Stimulated activated CD8-positive, alpha-beta memory T cell treated with anti-CD3 and anti-CD28 coated beads, Interleukin-4, amount 100 ng/mL, for 1 hour (primary cell): ENCODE results near the gene CAMTA2.

ENCODE experiments used
- DNase-seq, 2 donors: peaks; one replicate each; pipeline ENCODE4 v3.0.0-alpha.2; 2020; ENCODE audit warnings: low read depth in 2 of 2, low spot score in 1 of 2

The CAMTA2 gene

DNA sequence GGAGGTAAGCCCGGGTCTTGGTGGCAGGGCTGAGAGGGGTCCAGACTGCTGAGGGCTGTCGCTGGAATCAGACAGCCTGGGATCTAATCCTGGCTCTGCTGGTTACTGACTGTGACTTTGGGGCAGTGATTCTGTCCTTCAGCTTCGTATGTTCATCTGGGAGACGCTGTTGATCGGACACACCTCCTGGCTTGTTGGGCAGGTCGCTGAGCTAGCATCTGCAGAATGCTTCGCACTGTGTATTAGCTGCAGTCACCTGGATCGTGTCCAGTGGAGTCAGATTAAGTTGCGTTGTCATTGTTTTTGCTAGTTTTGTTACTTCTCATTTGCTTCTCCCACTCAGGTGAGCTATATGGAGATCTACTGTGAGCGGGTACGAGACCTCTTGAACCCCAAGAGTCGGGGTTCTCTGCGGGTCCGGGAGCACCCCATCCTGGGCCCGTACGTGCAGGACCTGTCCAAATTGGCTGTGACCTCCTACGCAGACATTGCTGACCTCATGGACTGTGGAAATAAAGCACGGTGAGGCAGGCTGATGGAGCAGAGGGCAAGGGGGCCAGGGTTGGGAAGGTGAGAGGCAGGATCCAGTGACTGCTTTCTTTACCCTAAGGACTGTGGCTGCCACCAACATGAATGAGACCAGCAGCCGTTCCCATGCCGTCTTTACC, 14.8 kb upstream of the CAMTA2 start:
- no peak for DNase-seq

DNA sequence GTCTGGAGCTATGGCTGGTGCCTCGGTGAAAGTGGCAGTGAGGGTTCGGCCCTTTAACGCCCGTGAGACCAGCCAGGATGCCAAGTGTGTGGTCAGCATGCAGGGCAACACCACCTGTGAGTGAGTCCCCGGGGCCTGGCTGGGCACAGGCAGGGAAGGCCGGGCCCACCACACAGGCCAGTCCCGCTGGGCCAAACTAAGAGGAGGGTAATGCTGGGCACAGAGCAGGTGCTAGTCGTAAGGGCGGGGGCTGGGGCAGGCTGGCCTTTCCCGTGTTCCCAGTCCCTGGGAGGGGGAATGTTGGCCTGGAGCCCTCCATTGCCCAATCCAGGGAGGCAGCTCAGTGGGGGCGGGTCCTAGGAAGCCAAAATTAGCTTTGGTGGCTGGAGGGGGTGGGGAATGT, 12.8 kb upstream of the CAMTA2 start:
- no peak for DNase-seq

DNA sequence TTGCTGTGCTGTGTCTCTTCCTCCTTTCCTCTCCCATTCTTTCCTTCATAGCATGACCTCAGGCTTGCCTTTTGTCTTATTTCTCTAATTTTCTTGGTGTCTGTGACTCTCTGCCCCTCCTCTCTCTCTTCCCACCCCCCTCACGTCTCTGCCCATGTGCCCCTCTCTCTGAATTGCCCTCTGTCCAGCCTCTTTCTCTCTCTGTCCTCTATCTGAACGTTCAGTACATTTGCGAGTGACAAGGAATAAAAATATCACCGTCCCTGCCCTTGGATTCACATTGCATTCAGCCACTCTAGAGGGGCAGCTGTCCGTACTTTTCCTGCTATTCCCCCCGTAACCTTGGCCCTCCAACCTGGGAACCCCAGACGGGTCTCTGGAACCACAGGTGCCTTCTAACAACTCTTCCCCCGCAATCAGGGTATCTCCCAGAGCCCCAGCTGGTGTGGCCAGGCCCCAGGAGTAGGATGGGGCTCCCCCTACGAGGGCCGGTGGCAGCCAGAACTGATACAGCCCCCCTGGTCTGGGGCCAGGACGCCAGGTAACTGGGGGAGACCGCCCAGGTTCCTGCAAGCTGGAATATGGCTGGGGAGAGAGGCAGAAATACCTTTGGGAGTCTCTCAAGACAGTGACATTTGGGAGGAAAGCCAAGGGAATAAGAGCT, 12.1 kb upstream of the CAMTA2 start:
- no peak for DNase-seq

DNA sequence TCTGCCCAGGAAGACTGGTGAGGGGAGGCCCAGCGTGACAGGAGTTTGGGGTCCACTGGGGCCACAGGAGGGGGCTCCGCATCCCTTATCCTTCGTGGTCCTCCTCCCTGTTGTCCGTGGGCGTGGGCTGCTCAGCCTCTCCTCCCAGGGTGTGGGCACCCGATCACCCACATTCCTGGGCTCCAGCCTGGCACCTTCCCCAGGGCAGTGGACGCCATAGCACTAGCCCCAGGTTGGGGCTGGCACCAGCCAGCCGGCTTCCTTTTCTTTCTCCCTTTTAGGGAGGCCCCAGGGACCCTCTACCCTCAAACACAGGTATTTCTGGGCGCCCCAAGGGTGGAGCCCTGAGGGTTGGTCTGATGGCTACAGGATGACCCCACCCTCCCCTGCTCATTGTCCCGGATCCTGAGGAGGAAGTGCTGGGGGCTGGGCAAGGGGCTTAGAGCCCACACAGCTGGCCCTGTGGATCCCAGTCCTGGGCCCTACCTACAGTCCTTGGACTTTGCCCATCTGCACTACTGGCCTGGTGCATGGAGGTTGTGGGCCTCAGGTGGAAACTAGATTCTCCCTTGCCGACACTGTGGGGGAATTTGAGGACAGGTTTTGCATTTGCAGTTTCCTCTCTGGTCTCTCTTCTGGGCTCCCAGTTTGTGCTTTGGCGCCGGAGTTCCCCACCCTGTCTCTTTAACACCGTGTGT, 11.4 kb upstream of the CAMTA2 start:
- DNase-seq: no peak

DNA sequence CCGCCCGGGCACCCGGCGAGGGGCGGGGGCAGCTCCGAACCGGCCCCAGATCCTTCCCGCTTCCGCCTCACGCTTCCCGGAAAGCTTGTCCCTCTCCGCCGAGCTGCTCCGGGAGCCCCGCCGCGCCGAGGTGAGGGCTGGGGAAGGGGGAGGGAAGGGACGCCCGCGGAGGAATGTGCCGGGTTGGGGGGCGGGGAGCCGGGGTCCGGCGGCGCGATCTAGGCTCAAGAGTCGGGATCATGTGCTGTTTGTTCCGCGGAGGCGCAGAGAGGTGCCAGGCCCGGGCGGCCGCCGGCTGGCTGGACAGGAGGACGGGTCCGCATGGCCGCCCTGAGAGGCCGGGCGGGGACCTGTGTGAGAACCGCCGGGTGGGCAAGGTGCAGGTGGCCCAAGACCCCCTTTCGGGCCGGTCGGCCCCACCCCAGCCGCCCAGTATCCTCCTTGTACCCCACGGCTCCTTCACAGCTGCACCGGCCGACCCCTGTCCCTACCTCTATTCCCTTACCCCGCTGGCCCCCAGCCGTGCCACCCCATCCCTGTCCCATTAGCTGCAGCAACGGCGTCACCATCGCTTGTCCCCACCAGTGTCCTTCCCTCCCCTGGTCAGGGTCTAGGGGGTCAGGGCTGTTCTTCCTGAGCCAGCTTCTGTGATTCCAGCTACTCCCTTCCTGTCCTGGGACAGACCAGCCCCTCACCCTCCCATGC, 10.7 kb upstream of the CAMTA2 start:
- DNase-seq: no peak

DNA sequence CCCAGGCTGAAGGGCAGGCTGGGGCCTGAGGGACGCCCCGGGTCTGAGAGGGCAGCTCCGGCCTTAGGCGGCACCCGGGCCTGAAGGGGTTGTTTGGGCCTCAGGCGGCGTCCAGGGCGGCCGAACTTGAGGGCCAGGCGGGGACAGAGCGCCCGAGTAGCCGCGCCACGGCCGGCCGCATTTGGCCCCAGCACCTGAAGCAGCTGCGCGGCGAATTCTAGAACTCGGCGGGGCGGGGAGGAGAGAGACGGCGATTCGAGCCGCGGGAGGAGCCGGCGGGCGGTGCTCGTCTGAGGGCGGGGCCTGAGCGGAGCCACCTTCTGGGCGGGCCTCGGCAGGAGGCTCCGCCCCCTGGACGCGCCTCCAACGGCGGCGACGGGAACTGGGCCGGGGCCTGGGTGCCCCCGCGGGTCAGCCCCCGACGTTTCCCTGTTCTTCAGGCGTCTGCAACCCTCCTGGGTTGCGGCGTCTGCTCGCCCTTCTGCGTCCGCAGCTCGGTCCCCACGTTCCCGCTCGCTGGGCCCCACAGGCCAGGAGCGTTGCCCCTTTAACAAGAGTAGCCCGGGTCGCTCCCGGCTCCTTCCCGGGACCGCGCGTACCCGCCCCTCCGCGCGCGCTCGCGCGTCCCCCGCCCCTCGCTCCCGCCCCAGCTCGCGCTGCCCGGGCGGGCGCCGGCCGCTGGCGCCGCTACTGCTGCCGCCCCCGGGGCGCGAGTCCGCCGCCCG, 10.0 kb upstream of the CAMTA2 start, which contains the start of the genes INCA1 and KIF1C:
TSS of gene INCA1 (minus strand) at position 221 of the 725 bp plus-strand sequence. CDS start 3,085 bp downstream, outside the sequence.
TSS of gene KIF1C (plus strand) at position 649 of the 725 bp plus-strand sequence. CDS start 2,297 bp downstream, outside the sequence.
- peak; percentile 73 to 84 for DNase-seq

DNA sequence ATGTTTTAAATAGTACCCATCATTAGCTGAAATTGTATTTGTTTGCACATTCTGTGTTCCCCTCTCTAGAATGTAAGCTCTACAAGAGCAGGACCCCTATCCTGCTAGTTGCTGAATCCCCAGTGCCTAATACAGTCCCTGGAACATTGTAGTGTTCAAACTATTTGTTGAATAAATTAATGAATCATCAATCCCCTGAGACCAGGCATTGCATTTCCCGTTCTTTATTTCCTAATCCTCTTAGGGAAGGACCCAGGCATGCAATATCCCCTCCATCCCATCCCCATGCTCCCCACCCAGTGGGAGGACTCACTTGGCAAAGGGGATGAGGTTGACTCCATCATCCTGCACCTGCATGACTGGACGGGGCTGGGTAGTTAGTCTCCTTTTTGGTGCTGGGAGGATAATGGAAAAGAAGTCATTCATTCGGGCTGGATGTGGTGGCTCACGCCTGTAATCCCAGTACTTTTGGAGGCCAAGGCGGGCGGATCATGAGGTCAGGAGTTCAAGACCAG, 6.7 kb upstream of the CAMTA2 start:
- DNase-seq: no peak

DNA sequence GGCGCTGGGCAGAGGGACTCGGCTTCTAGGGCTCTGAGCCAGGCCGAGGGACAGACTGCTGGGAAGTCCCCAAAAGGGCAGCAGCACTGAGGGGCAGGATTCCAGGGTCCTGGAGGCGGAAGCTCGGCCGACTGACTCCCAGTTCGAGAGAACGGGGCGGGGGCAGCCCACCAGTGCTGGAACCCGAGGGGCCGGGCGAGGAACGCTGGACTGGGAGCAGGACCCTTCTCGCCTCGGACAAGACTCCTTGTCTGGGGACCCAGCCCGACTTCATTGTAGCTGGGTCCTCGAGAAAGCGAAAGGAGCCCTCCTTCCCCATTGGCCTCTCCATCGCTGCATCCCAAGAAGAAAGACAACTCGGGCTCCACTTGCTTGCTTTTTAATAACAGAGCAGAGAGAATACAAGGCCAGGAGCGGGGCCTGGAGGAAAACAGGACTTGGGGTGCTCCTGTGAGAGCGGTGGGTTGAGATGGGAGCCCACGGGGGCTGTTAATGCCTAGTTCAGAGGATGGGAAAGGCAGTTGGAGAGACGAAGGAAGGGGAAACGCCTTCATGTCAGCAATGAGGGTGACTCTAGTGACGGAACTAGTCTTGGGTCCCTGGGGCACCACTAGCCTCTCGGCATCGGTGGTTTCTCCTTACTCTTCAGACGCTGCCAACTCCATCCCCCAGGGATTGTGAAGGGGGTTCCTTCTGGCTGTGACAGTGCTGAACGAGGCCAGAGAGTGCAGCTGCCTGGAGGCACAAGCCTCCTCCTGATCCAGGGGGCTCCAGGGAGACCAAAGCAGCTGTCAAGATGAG, 492 bp upstream of the CAMTA2 start:
- DNase-seq: no peak

DNA sequence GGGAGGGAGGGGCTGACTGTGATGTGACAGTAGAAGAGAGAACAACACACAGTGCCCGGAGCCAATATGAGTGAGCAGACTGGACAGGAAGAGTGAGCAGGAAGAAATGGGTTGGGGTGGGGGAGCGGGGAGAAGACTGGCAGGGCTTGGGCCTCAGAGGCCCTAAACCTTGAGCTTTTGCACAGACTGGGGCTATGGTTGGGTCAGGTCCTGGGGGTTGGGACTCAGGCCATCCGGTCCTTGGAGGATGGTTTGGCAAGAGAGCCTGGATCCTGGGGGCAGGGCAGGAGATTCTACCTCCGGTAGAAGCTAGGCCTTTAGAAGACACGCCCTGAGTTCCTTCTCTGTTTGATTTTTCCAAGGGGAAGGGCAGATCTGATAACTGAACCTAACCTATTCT, 1.1 kb downstream of the CAMTA2 start:
- no peak for DNase-seq

DNA sequence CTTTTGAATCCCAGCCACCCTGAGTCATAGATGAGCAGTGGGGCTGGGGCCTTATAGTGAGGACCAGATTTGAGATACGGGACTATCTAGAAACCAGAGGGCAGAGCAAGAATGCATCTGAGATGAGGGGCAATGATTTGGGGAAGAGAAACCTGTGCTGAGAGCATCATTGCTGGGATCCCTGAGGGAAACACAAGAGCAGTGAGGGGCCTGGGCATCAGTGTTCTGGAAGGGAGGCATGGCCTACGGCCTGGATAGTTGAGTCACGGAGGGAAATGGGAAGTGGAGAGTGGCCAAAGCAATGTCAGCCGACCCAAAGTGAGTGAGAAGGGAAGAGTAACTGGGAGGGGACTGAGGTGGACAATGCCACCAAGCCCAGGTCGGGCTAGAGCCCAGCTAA, 5.2 kb downstream of the CAMTA2 start:
- no peak for DNase-seq

DNA sequence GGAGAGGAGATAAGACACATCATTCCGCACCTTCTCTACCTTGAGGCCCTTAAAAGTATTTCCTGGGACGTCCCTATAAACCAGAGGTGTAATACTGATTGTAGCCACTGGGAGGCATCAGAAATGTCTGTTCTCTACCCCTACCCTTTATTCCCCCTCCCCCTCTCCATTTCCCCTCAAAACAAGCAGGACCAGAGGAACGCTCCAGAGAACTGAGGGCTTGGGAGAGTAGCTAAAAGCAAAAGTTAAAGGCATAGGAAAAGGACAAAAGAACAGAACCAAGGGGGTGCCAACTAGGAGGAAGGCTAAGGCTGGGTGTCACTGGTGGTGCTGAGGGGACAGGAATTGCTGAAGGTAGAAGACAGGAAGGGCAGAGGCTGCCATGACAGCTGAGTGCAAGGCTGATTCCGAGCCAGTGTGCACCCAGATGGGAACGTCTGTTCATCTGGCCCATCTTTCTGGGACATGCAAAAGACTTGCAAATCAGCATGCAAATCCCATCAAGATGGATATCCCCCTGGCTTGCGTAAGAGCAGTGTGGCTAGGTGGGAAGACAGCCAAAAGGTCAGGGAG, 6.7 kb downstream of the CAMTA2 start:
- DNase-seq: no peak

DNA sequence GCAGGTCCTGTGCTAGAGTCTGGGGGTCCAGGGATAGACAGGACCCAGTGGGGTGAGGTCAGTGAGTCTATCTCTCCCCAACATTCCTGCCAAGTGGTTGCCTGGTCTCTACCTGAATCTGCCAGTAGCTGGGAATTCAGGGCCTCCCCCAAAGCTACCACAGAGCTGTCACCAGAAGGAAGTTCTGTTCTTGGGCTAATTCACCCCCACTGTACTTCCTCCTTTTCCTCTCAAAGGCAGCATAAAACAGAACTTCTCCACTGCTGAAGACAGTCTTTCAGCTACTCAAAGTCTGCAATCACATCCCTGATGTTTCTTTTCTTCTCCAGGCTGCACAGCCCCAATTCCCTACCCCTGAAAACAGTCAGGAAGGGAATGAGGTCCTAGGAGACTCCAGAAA, 8.7 kb downstream of the CAMTA2 start:
- no peak for DNase-seq

DNA sequence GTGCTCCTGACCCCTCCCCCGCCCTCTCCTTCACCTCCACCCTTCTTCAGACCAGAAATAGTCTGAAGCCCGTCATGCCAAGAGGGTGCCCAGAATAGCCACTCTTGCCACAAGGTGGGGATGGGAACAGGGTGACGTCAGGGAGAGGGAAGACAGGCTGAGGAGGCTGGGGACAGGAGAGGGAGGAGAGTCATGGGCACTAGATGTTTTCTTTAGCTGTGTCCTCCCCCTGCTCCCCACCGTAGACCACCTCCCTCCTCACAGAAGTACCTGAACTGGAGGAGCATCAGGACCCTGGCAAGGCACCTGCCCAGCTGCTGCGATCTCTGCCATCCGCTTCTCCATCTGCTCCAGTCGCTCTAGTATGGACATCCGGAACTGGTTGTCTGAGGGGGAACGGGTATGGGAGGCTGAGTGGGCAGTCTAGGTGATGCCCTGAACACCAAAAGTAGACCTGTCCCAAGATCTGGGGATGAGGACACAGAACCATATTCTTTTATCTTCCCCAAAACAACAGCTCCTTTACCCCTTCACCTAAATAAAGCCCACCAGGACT, 13.3 kb downstream of the CAMTA2 start:
- no peak for DNase-seq

DNA sequence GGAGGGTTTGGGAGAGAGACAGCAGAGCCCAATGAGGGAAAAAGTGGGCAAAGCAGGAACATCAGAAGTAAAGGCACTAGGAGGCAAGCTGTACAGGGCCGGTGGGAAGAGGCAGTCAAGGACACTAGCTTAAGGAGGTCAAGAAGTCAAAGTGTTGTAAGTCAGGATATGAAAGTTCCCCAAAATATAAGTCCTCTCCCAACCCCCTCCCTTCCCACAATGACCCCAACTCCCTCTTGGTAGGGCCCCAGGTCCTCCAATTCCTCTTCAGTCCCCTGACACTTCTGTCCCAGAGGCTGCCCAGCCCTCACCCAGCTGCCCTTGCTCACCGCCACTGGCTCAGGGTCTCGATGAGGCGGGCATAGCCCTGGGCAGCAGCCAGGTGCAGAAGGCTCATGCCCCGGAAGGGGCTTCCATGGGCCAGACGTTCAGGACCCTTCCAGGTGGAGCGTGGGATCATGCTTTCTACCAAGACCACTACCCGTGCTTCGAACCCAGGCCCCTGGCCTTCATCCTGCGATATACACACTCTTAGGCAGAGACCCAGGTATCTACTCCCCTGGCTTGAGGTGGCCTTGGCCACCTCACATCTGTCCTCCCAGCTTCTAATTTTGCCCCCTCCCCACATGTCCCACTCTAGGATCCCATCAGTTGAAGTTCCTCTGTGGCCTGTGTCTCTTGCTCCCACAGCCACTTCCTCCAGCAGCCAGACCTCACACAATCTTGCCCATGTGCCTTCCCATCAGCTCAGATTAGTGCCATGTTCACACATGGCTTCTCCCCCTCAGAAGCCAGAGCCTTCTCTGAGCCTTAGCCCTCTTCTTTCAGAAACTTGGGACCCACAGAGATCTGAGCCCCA, 14.0 kb downstream of the CAMTA2 start:
- no peak for DNase-seq

DNA sequence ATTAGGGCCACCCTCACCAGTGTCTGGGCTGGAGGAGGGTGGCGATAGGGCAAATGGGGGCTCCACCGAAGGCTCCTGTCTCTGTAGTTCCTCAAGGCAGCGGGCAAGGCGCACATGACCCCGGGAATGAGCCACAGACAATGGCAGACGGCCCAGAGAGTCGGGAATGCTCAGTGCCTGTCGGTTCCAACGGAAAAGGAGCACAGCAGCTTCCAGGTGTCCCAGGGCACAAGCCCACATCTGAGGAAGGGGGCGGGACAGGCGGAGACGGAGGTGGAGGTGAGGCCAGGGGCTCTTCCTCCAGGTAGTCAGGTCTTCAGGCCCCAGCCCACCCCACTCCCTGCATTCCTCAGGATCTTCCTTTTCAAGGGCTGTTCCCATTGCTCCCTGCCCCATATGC, 14.7 kb downstream of the CAMTA2 start:
- DNase-seq: no peak

DNA sequence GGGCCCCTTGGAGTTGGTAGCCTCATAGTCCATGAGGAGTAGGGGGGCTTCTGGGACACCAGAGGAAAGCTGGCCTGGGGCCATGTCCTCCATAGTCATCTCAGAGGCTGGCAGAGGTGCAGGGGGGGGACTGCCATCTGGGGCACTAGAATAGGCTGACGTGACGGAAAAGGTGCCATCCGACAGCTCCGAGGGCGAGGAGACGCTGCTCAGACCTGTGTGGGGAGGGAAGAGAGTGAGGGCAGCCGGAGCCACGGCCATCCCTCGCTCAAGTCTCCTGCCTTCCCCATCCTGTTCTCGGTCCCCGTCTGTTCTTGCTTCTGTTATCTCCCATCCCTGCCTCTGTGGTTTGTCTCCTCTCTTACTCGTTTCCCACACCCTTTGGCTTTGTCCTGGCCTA, 15.2 kb downstream of the CAMTA2 start:
- no peak for DNase-seq

DNA sequence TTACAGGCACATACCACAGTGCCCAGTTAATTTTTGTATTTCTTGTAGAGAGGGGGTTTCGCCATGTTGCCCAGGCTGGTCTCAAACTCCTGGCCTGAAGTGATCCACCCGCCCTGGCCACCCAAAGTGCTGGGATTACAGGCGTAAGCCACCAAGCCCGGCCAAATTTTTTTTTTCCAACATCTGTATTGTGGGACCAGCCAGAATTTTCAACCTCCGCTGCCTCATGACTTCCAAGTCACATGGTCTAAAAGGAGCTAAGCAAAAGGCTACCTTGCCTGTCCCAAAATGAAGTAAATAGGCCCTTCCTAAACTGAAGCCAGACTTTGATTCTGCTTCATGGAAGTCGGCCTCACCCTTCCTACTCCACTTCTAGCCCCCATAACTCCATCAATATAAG, 15.6 kb downstream of the CAMTA2 start:
- DNase-seq: no peak

DNA sequence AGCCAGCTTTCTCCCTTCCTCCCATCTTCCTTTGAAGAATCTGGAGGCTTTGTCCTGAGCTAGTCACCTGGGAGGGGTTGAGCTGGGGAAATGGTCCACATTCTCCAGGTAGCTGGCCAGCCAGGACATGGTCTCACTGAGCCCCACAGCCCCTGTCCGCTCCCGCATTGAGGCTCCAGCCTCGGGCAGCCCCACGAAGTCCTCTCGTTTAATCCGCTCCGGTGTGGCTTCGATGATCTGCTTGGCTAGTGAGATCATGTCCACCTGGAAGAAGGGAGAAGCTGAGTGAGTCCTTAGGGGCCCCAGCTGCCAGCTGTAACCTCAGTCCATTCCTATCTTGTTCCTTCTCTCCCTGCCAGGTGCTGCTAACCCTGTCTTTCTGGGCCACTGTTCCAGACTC, 17.2 kb downstream of the CAMTA2 start:
- no peak for DNase-seq
